GM21737 (cell line): ENCODE measurements around the gene TP53TG5.

Source experiments
- ATAC-seq: cut with Tn5 transposase; IDR thresholded peaks from one replicate; pipeline ENCODE4 v1.9.1; 2021; ENCODE audit warnings: mild to moderate bottlenecking, moderate library complexity; ENCODE audit not compliant: unreplicated experiment

The TP53TG5 gene

GRCh38 chr20:45378191-45378590 is at the start of gene TP53TG5:
TP53TG5 (minus strand) TSS chr20:45378325; CDS start chr20:45378236, 89 bp downstream.
- no peak for ATAC-seq

GRCh38 chr20:45427236-45428149 is 49.4 kb upstream of the TP53TG5 start:
- ATAC-seq, result no peak

GRCh38 chr20:45426320-45427016 is 48.3 kb upstream of the TP53TG5 start:
- no peak for ATAC-seq

GRCh38 chr20:45425561-45425960 is 47.4 kb upstream of the TP53TG5 start:
- ATAC-seq, result no peak

- no peak for ATAC-seq
Measured at GRCh38 chr20:45423700-45424099, 45.6 kb upstream of the TP53TG5 start.

GRCh38 chr20:45420125-45420524 is 42.0 kb upstream of the TP53TG5 start:
- ATAC-seq, result no peak

- peak; percentile 60 for ATAC-seq
Measured at GRCh38 chr20:45419188-45420091, 41.3 kb upstream of the TP53TG5 start.

- no peak for ATAC-seq
Measured at GRCh38 chr20:45416917-45417316, 38.8 kb upstream of the TP53TG5 start.

- ATAC-seq, result peak; percentile 68
Measured at GRCh38 chr20:45415822-45416637, 37.9 kb upstream of the TP53TG5 start, which contains the start of gene PIGT. PIGT (plus strand) TSS chr20:45416141; CDS start chr20:45416157, 16 bp downstream.

- ATAC-seq, result no peak
Measured at GRCh38 chr20:45413479-45413878, 35.4 kb upstream of the TP53TG5 start.

GRCh38 chr20:45412653-45413052 is 34.5 kb upstream of the TP53TG5 start:
- no peak for ATAC-seq

- no peak for ATAC-seq
Measured at GRCh38 chr20:45410887-45411286, 32.8 kb upstream of the TP53TG5 start.

GRCh38 chr20:45409521-45410272 is 31.6 kb upstream of the TP53TG5 start:
- no peak for ATAC-seq

GRCh38 chr20:45408646-45409213 is 30.6 kb upstream of the TP53TG5 start:
- no peak for ATAC-seq

- ATAC-seq, result no peak
Measured at GRCh38 chr20:45407783-45408645, 29.9 kb upstream of the TP53TG5 start, which contains the start of gene DBNDD2. DBNDD2 (plus strand) TSS chr20:45408289; CDS start chr20:45408468, 179 bp downstream.

- ATAC-seq, result no peak
Measured at GRCh38 chr20:45407067-45407745, 29.1 kb upstream of the TP53TG5 start.
